HG03039 (cell line): ENCODE measurements around the gene AHNAK.

Experiments used
- ATAC-seq: cut with Tn5 transposase; IDR thresholded peaks from one replicate; pipeline ENCODE4 v1.9.1; 2021; ENCODE audit warnings: mild to moderate bottlenecking, moderate library complexity; ENCODE audit not compliant: unreplicated experiment

Gene AHNAK

GRCh38 chr11:62411524-62411923 lies 135.1 kb downstream of the AHNAK start:
- ATAC-seq = no peak

- no peak for ATAC-seq
Measured at GRCh38 chr11:62410972-62411371, 135.6 kb downstream of the AHNAK start.

GRCh38 chr11:62409831-62410230 lies 136.8 kb downstream of the AHNAK start:
- ATAC-seq = no peak

- ATAC-seq = no peak
Measured at GRCh38 chr11:62406034-62406433, 140.6 kb downstream of the AHNAK start.

GRCh38 chr11:62404901-62405300 lies 141.7 kb downstream of the AHNAK start:
- ATAC-seq = no peak

- no peak for ATAC-seq
Measured at GRCh38 chr11:62404435-62404834, 142.2 kb downstream of the AHNAK start.

- no peak for ATAC-seq
Measured at GRCh38 chr11:62402960-62403730, 143.5 kb downstream of the AHNAK start.

- no peak for ATAC-seq
Measured at GRCh38 chr11:62402226-62402959, 144.2 kb downstream of the AHNAK start.

- ATAC-seq = no peak
Measured at GRCh38 chr11:62401811-62402210, 144.8 kb downstream of the AHNAK start.

GRCh38 chr11:62401356-62401755 lies 145.2 kb downstream of the AHNAK start:
- no peak for ATAC-seq

GRCh38 chr11:62400760-62401159 lies 145.8 kb downstream of the AHNAK start:
- no peak for ATAC-seq

GRCh38 chr11:62400281-62400680 lies 146.3 kb downstream of the AHNAK start:
- no peak for ATAC-seq

- no peak for ATAC-seq
Measured at GRCh38 chr11:62399878-62400266, 146.7 kb downstream of the AHNAK start.

- no peak for ATAC-seq
Measured at GRCh38 chr11:62399172-62399877, 147.3 kb downstream of the AHNAK start.

GRCh38 chr11:62398011-62398994 lies 148.3 kb downstream of the AHNAK start:
- ATAC-seq = no peak

- no peak for ATAC-seq
Measured at GRCh38 chr11:62395885-62396551, 150.6 kb downstream of the AHNAK start.

- ATAC-seq = no peak
Measured at GRCh38 chr11:62394825-62395538, 151.6 kb downstream of the AHNAK start.

GRCh38 chr11:62393735-62394134 lies 152.9 kb downstream of the AHNAK start:
- ATAC-seq = no peak

GRCh38 chr11:62393061-62393611 lies 153.5 kb downstream of the AHNAK start:
- ATAC-seq = no peak
